Smooth muscle cell (in vitro differentiated cells): ENCODE measurements around the gene ECPAS. TPM values are rescaled to one million over a fixed set of nuclear protein-coding genes. Genes with fewer than 3 reads are reported as not detected.

Experiments
- DNase-seq: peaks from one replicate; lab custom pipeline; 2025; ENCODE audit not compliant: unreplicated experiment; lab: John Stamatoyannopoulos, UW
- H2AFZ ChIP-seq: fragments of 200-600 bp; sonication (generic); 2 replicates; pipeline ENCODE4 v1.6.0; 2016; ENCODE audit warnings: antibody characterized with exemption, low read depth, mild to moderate bottlenecking
- H3F3A ChIP-seq: fragments of 200-600 bp; sonication (generic); 2 replicates; pipeline ENCODE4 v1.6.0; 2017; ENCODE audit warnings: antibody characterized with exemption, low read depth
- H3K27ac ChIP-seq: fragments of 200-600 bp; sonication (generic); 2 replicates; pipeline ENCODE4 v1.5.1; 2016; ENCODE audit warnings: low read depth, mild to moderate bottlenecking
- H3K27me3 ChIP-seq: fragments of 200-600 bp; sonication (generic); 2 replicates; pipeline ENCODE4 v1.6.1; 2016; ENCODE audit warnings: low read depth, mild to moderate bottlenecking
- H3K36me3 ChIP-seq: fragments of 200-600 bp; sonication (generic); 2 replicates; pipeline ENCODE4 v1.5.1; 2016; ENCODE audit warnings: low read depth
- H3K4me1 ChIP-seq: fragments of 200-600 bp; sonication (generic); 2 replicates; pipeline ENCODE4 v1.5.1; 2016; ENCODE audit warnings: low read depth
- H3K4me2 ChIP-seq: fragments of 200-600 bp; sonication (generic); 2 replicates; pipeline ENCODE4 v1.6.0; 2016; ENCODE audit warnings: mild to moderate bottlenecking
- H3K4me3 ChIP-seq: fragments of 200-600 bp; sonication (generic); 2 replicates; pipeline ENCODE4 v1.5.1; 2016; ENCODE audit warnings: mild to moderate bottlenecking
- H3K79me2 ChIP-seq: fragments of 200-600 bp; sonication (generic); 2 replicates; pipeline ENCODE4 v1.6.0; 2016; ENCODE audit warnings: low read depth, mild to moderate bottlenecking
- H3K9ac ChIP-seq: fragments of 200-600 bp; sonication (generic); 2 replicates; pipeline ENCODE4 v1.6.0; 2016; ENCODE audit warnings: low read depth
- H3K9me3 ChIP-seq: fragments of 200-600 bp; sonication (generic); replicated peaks from 2 replicates; pipeline ENCODE4 v1.5.1; 2016; ENCODE audit warnings: low read depth
- H4K20me1 ChIP-seq: fragments of 200-600 bp; sonication (generic); 2 replicates; pipeline ENCODE4 v1.6.0; 2016; ENCODE audit warnings: low read depth
- WGBS: methylation state at CpG from one replicate; pipeline ENCODE4 v1.1.7; 2016; ENCODE audit warnings: low lambda C conversion rate; 5-methylcytosine and 5-hydroxymethylcytosine counted together
- polyA plus RNA-seq: library from polyadenylated mRNA; unstranded; fragments of >200 nt; fragmentation: Nextera tagmentation; extraction: Ambion mirVana; gene quantifications from 2 replicates; pipeline ENCODE4 v1.2.1, GENCODE V29; 2016
- small RNA-seq: library from RNA; depleted of rRNA; stranded (forward); fragments of <200 nt; gene quantifications from one replicate; pipeline ENCODE3, GENCODE V24; 2014
- total RNA-seq: library from RNA; depleted of rRNA; stranded (reverse); fragments of >200 nt; gene quantifications from 2 replicates; pipeline ENCODE4 v1.2.3, GENCODE V29; 2014
- TF ChIP-seq, protein P1 (sequence below): fragments of 200-600 bp; sonication (generic); IDR thresholded peaks from 2 replicates; pipeline ENCODE4 v1.5.1; 2017; ENCODE audit warnings: borderline replicate concordance, mild to moderate bottlenecking, antibody characterized with exemption; ENCODE audit not compliant: insufficient read depth, poor library complexity, severe bottlenecking

Gene ECPAS
- total and polyA plus RNA-seq, 2 experiments from 2014 or later: 24.1 to 53.7 TPM

DNA sequence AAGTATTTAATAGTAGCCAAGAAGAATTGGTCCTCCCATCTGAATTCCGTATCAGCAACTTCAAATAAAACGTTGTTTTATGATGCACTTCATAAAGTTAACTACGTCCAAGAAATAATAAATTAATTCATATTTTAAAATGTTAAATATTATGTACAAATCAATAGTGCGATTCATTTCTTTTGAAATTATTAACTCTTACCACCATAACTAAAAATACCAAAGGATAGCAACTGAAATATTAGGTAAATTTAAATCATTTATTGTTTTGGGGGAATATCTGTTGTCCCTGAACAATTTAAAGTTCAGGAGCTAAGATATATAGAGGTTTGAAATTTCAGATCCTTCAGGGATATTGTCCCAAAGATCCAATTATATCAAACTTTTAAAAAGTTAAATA lies 154.1 kb downstream of the ECPAS start, which contains the start of gene OR2K2:
Gene OR2K2 (minus strand): TSS at position 101 of the 400 bp plus-strand sequence. CDS start 1,791 bp downstream, outside the sequence.
- Histone ChIP-seq H3K4me3 (no peak within 1 kb of the TSS), H3K27ac (no peak within 1 kb of the TSS), H3K36me3 (no peaks in the 10 kb centered on the region), H3K27me3 (peaks cover 7% of the 10 kb centered on the region), H3K9ac (no peak within 1 kb of the TSS), H3K4me2 (no peak within 1 kb of the TSS), H3K79me2 (no peaks in the 10 kb centered on the region), H4K20me1 (no peaks in the 10 kb centered on the region), H3K9me3 (no peaks in the 10 kb centered on the region), H3F3A (no peaks in the 10 kb centered on the region), H3K4me1 (no peaks in the 10 kb centered on the region), H2AFZ (no peak within 1 kb of the TSS)
- no peak for DNase-seq
- TF ChIP-seq, protein P1, sequence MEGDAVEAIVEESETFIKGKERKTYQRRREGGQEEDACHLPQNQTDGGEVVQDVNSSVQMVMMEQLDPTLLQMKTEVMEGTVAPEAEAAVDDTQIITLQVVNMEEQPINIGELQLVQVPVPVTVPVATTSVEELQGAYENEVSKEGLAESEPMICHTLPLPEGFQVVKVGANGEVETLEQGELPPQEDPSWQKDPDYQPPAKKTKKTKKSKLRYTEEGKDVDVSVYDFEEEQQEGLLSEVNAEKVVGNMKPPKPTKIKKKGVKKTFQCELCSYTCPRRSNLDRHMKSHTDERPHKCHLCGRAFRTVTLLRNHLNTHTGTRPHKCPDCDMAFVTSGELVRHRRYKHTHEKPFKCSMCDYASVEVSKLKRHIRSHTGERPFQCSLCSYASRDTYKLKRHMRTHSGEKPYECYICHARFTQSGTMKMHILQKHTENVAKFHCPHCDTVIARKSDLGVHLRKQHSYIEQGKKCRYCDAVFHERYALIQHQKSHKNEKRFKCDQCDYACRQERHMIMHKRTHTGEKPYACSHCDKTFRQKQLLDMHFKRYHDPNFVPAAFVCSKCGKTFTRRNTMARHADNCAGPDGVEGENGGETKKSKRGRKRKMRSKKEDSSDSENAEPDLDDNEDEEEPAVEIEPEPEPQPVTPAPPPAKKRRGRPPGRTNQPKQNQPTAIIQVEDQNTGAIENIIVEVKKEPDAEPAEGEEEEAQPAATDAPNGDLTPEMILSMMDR: no peak
- WGBS: 90% methylated on average over 4 of the region's 4 CpGs

DNA sequence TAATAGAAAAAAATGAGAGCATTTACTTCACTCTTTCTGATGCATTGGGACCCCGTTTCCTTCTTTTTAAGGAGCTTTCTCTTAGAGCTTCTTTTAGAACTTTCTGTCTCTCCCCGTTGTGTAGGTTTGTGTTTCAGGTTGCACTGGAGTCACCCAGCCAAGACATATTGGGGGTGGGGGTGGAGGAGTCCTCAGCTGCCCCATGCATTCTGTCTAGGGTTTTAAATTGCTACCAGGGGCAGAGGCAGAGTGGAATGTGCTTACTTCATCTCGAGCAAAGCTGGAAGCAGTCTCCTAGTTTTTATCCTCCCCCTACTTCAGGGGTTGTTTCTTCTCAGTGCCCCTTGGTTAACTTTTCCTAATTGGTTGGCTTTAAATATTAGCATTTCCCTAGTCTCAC lies 163.6 kb downstream of the ECPAS start:
- no peak overlapping the region for H3K4me3 ChIP-seq

DNA sequence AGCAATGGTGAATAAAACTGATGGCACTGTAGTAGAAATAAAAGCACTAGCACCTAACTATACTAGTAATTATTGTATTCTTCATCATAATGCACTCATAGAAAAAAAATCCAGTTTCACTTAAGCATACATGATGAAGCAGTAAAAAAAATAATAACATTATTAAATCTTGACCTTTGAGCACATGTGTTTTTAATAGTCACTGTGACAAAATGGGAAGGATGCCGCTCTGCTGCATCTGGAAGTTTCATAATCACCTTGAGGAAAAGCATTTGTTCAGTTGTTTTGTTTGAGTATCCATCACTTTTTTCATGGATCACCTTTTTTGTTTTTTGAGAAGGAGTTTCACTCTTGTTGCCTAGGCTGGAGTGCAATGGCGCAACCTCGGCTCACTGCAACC lies 167.4 kb downstream of the ECPAS start:
- 82% methylated on average over 3 of the region's 3 CpGs for WGBS

More for the DNA sequence above, 163.6 kb downstream of the ECPAS start:
- Histone ChIP-seq H3K4me1 (no peaks in the 10 kb centered on the region), H2AFZ (no peak overlapping the region), H3K27ac (no peak overlapping the region), H3F3A (no peaks in the 10 kb centered on the region), H3K9ac (no peak overlapping the region), H3K9me3 (no peaks in the 10 kb centered on the region), H3K27me3 (no peaks in the 10 kb centered on the region), H4K20me1 (no peaks in the 10 kb centered on the region), H3K4me2 (no peak overlapping the region), H3K79me2 (no peaks in the 10 kb centered on the region), H3K36me3 (no peaks in the 10 kb centered on the region)
- WGBS: 80% methylated on average over 3 of the region's 3 CpGs
- no peak for DNase-seq
- TF ChIP-seq, protein P1: no peak

More for the DNA sequence above, 167.4 kb downstream of the ECPAS start:
- H3K4me1 ChIP-seq: no peaks in the 10 kb centered on the region
- no peaks in the 10 kb centered on the region for H3K36me3 ChIP-seq
- no peaks in the 10 kb centered on the region for H3F3A ChIP-seq
- H3K27me3 ChIP-seq: no peaks in the 10 kb centered on the region
- no peak overlapping the region for H3K27ac ChIP-seq
- no peak overlapping the region for H3K4me3 ChIP-seq
- H2AFZ ChIP-seq: no peak overlapping the region
- no peak for DNase-seq
- TF ChIP-seq, protein P1: no peak
- no peaks in the 10 kb centered on the region for H4K20me1 ChIP-seq
- H3K79me2 ChIP-seq: no peaks in the 10 kb centered on the region
- no peak overlapping the region for H3K4me2 ChIP-seq
- no peaks in the 10 kb centered on the region for H3K9me3 ChIP-seq
- no peak overlapping the region for H3K9ac ChIP-seq

Small RNAs within 50 kb of the gene (small RNA-seq; reads per million reads assigned to genes)
- gene RNA5SP294: not detected

Other genes with a start within 250 kb of the ECPAS start
- 0.13 TPM in 1 of 2 replicates, not detected in the other for gene OR2K2, start 154.2 kb downstream of the ECPAS start, total RNA-seq
- not detected in 2 replicates for gene OR2K2, start 154.2 kb downstream of the ECPAS start, polyA plus RNA-seq
- gene ZNF483, start 40.8 kb upstream of the ECPAS start, total RNA-seq: 0.54 and 0.67 TPM in 2 replicates
- 0.31 and 0.53 TPM in 2 replicates for gene ZNF483, start 40.8 kb upstream of the ECPAS start, polyA plus RNA-seq
- 67.1 and 70.5 TPM in 2 replicates for gene PTGR1, start 115.3 kb upstream of the ECPAS start, total RNA-seq
- 67.8 and 74.4 TPM in 2 replicates for gene PTGR1, start 115.3 kb upstream of the ECPAS start, polyA plus RNA-seq
- 13.1 and 14.2 TPM in 2 replicates for gene DNAJC25, start 147.0 kb upstream of the ECPAS start, total RNA-seq
- 16.5 and 17.4 TPM in 2 replicates for gene DNAJC25, start 147.0 kb upstream of the ECPAS start, polyA plus RNA-seq
- gene GNG10, start 177.2 kb upstream of the ECPAS start, total RNA-seq: 102 and 104 TPM in 2 replicates
- 43.8 and 47.9 TPM in 2 replicates for gene GNG10, start 177.2 kb upstream of the ECPAS start, polyA plus RNA-seq